Effector CD4-positive, alpha-beta T cell (primary cell): ENCODE results near the gene CACNA1F.
"Not testable (repeated sequence)": the region's sequence is repeated elsewhere in the genome, so short reads cannot be mapped to it uniquely, and the experiment has no call there.

Experiments
- DNase-seq: peaks from one replicate; pipeline ENCODE4 v3.0.0-alpha.2; 2020

CACNA1F gene

DNA sequence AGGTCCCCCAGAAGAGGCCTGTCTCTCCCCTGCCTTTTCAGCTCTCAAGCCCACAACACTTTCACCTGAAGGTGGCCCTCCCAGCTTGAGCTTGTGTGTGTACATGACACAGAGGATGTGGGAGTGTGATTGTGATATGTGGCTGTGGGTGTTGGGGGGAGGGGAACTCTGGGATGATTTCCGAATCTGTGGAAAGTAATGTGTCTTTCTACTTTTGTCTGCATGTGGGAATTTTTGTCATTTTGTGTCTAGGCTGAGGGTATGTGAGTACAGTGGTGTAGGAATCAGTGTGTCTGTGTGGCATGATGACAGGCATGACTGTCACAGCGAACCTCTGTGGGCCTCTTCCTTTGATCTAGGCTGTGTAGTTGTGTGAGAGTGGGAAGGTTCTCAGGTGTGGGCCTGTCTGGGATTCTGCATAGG lies 39.6 kb downstream of the CACNA1F start:
- no peak for DNase-seq

DNA sequence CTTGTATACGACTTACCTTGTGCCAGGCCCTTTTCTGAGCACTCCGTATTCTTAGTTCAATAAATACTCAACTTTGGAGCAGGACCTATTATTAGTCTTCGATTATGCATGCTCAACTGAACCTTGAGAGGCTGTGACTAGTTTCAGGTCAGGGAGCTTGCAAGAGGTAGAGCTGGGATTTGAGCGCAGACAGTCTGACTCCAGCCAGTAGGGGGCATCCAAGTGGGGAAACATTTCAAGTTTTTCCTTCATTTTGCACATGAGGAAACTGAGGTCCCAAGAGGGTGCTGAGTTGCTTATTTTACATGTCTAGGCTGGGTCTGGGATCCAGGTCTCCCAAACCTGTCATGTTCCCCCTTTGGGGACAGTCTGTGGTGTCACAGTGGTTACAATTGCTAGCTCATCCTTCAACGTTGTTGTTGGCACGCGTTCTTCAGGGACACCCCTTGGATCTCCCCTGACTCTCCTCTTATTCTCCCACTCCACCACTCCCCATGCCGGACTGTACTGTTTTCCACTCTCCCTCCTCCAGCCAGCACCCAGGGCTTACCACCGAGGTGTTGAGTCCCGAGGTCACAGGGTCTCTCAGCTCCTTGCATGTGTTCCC lies 40.3 kb downstream of the CACNA1F start:
- no peak for DNase-seq

DNA sequence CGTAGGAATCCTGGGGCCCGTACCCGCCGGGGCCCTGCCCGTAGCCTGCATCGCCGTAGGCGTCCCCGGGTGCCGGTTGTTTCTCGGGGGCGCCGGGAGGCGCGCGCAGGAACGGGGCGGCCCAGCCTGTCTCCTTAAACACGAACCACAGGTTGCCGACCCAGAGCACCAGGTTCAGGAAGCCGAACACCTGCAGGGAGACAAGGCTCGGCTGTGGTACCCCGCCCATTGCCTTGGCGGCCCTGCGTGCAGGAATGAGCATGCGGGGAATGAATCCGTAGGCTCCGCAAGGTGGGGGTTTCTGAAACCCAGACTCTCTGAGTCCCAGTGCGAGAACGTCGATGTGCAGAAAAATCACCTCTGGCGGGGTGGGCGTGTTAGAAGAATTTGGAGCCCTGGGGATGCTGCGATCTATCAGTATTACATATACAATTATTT lies 41.5 kb downstream of the CACNA1F start:
- no peak for DNase-seq

DNA sequence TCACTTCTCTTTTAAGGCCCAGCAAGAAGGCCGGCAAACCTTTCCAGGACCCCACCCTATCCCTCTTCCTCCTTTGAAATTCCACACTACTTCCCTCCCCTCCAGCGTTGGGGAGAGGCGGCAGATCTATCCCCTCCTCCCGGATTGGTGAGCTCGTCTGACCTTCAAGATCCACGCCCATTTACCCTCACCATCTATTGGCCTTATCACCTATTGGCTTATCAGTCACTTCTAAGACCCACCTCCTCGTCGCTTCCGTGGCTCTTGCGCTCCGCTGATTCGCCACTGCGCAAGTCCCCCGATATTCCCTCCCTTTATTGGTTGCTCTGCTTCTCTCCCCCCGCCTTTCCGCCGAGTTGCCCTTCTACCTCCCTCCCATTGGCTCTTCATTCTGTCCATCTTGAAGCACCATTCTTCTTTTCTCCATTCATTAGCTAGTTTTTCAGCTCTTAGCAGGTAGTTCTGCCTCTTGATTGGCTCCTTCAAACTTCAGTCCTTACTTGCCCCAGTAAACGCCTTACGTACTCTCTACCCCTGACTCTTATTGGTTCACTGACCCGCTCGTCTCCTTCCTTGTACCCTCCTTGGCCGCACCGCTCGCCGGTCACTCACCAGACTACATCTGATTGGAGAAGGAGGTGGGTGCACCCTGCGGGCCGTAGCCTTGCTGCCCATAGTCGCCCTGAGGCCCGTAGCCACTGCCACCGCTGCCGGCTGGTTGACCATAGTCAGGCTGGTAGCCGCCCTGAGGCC lies 42.1 kb downstream of the CACNA1F start:
- peak; percentile 74 for DNase-seq

DNA sequence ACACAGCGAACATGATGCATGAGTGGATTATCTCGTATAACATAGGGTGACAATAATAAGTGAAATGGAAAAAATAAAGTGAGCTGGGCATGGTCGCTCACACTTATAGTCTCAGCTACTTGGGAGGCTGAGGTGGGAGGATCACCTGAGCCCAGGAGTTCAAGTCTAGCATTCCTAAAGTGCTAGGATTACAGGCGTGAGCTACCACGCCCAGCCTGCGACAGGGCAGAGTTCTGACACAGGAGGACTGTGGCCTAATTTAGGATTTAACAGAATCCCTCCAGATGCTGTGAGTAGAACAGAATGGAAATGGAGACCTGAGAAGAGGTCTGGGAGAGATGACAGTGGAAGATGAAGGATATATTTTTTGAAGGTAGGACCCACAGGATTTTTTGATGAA lies 43.5 kb downstream of the CACNA1F start:
- no peak for DNase-seq

DNA sequence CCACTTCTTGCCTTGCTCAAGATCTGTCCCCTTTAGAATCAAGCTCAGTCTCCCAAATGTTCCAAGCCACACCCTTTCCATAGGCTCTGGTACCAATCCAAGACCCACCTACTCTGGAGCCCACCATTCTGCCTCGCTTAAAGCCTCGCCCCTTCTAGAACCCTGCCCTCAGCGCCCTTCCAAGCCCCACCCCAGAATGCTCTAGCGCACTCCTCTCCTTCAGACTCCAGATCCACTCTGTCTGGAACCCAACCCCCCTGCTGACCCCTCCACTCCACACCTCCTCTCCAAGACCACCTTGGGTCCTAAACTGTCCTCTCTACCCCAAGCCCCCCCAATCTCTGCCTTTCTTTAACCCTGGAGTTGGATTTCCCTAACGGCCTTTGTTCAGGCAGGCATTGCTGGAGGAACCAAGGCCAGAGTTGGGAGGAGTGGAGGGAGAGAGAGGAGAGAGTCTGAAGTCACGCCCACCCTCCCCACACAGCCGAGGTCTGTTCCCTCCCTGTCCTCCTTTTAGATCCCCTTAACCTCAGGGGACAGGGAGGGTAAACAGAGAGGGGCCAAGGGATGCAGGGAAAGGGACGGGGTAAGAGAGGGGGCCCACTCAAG lies 44.6 kb downstream of the CACNA1F start:
- DNase-seq: no peak

DNA sequence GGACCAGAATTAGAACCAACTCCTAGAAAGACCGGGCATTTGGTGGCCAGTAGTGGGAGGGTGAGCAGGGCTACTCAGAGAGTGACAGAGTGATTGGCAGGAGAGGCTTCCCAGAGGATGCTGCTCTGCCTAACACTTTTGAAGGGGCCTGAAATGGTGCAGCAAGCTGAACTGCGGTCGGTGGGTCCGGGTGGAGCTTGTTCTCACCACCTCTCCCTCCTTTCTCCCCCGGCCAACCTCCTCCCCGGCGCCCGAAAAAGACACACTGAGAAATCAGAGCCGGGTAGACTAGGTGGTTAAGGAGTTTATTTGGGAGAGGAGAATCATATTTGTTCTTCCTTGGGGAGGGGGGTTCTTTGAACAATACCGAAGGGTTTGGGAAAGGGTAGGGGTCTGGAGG lies 45.6 kb downstream of the CACNA1F start:
- no peak for DNase-seq

DNA sequence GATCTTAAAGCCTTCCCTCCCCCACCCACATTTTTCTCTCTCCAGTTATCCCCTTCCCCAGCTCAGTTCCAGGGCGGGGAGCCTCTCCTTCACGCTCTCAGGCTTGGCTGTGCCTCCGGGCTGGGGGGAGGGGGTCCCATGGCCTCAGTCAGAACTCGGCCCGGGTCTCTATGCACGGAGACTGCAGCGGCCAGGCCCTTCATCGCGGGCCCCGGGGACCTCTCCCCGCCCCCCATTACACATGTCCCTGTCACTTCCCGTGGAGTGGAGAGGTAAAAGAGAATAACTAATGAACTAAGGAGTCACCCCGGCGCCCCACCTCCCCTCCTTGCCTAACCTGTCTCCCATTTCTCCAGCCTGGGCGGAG lies 46.1 kb downstream of the CACNA1F start:
- no peak for DNase-seq

DNA sequence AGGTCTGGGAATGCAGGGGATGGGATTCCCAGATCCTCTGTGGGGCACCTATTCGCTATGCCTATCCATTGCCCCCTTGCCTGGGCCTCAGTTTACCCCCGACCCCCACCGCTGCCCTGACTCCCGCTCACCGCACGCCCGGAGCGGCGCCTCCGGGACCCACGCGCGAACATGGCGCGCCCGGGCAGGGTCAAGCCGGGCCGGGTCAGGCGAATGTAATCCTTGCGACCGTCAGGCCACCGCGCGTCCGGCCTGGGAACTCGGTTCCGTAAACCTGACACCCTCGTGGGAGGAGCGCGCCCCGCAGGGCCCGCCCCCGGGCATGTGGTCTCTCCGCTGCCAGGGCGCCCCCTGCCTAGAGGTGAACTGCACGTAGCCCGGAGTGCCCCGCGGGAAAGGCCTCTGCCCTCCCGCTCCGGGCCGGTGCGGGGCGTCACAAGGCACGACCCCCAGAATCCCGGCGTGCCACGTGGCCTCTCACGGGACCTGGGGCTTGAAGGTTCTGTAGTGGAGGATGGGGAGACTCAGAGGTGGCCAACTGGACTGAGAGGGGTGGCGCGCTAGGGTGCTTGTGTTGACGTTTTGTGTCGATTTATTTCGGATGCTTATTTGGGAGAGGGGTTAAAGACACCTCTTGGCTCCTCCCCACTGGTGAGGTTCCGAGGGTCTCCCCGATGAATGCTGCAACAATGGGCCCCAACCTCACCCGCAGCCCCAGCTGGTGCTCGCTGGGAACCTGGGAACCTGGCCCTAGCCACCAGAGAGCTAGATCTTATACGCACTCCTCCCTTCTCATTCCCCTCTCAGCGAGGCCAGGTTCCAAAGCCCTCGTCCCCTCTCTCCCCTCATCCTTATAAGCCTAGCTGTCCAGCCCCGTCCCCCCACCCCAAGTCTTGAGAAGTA lies 46.8 kb downstream of the CACNA1F start, which contains the start of gene PRICKLE3:
TSS of gene PRICKLE3 (minus strand) at position 249 of the 903 bp plus-strand sequence. CDS start at position 173, 76 bp downstream.
- peak; percentile 60 for DNase-seq

DNA sequence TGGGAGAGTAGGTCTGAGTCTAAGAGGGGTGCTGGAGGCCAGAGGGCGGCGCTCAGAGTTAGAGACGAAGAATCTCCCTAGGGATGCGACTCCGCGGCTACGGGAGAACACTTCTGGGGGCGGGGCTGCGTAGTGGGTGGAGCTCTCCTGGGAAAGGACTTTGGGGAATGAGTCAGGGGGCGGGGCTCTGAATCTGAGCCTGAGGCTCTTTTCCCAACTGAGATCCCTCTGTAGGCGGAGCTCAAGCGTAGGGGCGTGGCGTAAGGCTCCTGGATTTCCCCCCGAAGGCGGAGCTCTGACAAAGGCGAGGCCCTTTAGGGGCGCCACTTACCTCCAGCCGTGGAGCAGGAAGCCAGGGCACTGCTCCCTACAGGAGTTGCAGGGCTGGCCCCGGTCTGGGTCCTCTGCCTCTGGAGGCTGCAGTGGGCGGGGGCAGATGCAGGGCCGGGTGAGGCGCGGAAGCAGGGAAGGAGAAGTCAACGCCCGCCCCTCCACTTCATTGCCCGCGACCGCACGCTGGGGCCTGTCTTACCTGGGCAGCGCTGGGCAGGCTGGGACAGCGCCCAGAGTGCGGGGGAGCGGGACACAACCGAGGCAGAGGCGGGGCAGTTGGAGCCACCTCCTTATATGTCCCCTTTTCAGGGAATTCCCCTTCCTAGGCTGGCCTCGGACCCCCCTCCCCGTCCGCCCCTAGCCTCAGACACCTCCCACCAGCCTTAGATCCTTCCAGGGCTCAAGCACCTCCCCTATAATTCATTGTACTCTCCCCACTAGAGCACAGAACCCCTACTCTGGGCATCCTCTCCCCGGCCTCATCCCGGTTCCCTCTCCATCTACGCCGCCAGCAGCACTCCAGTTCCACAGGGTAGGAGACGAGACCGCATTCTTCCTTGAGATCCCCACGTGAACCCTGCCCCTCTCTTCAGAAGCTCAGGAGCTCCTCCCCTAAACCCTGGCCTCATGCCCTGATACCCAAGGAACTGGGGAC lies 48.6 kb downstream of the CACNA1F start:
- DNase-seq: no peak

DNA sequence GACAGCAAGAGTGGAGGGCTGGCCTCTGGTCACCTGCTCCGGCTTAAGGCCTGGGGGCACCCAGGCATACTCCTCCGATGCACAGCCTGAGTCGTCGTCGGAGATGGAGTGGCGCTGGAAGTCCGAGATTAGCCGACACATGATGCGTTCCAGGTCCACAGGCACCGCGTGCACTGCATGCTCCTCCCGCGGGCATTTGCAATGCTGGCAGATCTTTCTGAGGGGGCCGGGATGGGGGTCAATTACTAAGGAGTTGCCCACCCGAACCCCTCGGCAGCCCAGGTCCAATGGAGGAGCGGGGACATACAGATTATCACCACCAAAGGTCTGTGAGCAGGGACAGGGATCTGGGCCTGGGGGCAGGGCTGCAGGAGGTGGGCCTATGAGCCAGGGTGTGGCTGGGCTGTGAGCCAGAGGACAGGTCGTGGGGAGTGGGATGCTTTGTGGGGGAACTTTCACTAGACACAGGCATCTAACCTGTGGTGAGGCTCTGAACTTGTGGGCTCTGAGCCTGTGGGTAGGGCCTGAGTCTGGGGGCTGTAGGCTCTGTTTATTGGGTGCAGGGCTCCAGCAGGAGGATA lies 49.3 kb downstream of the CACNA1F start:
- DNase-seq: no peak

DNA sequence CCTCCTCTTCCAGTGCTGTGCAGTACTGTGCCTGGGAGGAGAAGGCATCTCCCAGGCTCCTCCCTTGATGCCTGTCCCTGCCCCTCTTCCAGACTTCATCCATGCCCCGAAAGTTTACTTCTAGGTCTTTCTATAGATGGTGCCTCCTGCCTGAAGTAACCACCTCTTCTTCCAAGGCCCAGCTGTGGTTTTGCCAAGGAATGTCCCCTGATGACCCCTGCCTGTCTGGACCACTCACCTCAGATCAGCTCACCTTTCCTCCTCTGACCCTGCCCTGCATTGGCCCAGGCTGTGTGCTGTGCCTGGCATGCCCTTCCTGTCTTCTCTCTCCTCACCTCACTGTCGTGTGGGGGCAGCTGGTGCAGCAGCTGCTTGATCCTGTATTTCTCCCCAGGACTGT lies 53.8 kb downstream of the CACNA1F start:
- no peak for DNase-seq

DNA sequence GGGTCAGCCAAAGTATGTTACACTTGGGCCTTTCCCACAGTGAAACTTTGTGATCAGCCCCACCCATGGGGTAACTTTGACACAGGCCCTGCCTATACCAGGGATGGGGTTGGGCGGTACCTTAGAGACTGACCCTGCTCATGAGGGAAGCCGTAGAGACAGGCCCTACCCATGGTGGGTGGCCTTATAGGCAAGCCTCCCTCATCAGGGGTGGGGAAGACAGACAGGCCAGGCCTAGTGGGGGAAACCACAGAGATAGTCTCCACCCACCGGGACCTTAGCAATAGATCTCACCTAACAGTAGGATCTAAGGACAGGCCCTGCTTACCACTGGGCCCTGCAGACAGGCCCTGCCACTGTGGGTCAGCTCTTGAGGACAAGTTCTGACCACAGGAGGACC lies 54.6 kb downstream of the CACNA1F start:
- DNase-seq: no peak

DNA sequence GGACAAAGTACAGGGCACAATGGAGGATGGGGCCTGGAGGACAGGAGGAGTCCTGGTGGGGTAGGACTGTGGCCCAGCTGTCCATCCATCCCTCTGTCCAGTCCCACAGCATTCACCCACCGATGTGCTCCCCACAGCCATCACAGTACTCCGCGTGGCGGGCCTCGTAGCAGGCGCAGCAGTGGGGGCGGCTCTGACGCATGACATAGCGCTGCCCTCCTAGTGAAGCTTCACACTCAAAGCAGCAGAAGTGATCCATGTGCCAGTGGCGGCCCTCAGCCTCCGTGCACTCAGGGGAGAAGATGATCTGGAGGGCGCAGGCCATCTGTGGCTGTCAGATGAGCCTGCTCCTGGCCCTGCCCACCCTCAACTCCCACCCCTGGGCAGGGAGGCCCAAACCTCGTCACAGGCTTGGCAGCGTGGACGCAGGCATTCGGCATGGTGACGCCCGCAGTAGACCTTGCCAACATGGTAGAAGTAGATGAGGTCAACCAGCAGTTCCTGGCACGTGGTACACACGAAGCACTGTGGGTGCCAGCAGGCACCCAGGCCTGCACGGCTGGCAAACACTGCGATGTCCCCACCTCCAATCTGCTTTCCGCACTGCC lies 55.2 kb downstream of the CACNA1F start:
- DNase-seq: no peak

DNA sequence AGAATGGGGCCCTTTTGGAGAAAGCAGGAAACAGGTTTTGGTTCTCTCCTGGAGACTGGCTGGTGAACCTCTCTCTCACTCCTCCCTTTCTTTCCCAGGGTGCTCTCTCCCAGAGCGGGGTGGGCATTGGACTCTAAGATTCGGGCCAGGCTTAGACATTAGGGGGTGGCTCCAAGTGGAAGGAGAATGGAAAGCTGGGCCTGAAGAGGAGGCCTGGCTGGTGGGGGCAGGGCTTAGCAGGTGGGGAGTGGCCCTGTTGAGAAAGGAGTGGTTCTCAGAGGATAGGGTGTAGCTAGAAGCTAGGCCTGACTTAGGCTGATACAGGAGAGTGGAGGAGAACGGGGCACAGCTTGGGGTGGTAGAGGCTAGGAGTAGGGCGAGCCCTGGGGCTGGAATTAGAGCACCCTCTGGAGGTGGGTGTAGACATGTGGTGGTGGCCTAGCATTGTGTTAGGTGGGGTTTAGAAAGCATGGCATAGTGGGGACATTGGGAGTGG lies 55.8 kb downstream of the CACNA1F start:
- DNase-seq: no peak

DNA sequence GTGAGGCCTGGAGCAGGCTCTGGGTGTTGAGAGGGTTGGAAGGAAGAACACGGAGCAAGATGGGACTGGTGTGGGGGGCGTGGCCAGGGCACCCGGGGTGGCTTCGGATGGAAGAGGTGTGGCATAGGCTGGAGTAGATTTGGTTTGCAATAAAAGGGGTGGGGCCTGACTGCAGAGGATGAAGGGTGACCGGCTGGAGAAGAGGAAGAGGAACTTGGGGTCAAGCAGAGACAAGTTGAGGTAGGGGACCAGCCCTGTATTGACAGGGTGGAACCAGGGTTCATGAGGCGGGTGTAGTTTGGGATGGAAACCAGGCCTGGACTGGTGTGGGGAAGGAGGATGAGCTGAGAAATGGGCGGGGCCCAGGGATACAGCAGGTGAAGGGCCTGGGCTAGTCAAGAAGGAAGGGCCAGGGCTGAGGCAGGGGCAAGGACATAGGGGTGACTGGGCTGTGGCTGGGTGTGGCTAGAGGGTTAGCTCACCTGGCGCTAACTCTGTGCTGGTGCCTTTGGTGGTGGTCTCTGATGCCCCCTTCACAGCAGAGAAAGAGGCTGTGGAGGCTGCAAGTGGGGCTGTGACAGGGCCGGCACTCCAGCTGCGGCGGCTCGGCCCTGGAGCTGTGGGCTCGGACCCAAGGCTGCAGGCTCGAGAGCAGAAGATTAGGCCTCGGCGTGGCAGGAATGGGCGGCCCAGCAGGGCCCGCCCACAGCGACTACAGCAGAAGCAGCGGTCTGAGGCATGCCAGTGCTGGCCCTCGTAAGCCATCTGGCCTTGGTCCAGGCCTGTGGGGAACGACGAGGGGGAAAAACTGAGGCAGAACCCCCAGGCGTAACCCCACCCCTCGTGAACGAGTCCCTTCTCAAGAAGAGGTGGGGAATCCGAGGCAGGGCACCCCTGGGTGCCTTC lies 56.5 kb downstream of the CACNA1F start:
- no peak for DNase-seq

DNA sequence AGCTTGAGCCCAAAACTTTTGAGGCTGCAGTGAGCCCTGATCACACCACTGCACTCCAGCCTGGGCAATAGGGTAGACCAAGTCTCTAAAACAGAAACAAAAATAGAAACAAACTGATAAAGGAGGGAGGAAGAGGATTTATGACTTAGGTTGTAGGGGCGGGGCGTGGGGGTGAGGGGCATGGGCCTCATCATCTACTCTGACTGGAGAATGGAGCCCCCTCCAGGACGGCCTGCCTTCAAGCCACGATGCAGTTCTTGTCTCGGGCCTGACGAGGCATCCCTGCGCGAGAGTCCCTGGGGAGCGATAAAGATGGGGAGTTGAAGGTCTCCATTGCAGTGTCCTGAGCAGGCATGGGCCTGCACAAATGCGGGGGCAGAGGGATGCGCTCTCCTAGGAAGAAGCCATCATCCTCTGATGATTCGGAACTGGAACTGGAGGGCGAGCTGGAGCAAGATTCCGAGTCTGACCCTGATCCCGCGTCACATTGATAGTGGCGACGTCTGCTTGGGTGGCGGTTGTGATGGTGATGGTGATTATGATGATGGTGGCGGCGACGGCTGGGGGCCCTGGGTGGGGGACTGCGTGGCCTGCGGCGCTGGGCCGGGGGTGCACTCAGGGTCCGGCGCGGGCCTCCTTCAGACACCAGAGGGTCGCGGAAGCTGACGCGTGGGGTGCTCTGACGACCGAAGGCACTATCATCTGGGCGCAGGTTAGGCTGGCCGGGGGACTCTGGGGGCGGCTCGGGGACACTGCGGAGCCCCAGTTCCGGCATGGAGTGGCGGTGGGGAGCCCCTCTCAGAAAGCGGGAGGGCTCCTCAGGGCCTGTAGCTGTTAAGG lies 57.5 kb downstream of the CACNA1F start:
- no peak for DNase-seq

DNA sequence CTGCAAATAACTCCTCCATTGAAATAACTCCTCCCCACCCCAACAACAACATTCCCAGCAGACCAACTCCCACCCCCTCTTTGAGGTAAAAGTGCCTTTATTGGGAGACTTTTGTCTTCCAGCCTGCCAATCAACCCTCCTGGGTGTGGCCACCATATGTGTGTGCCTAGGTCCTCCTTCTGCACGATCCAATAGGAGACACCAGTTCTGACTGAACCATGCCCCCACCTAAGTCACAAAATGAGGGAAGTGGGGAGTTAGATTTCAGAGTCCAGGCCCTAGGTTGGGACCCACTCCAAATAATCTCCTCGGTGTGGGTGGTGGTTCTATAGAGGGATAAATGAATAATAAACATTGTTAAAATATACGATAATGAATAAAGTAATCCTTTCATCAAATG lies 58.4 kb downstream of the CACNA1F start:
- no peak for DNase-seq

DNA sequence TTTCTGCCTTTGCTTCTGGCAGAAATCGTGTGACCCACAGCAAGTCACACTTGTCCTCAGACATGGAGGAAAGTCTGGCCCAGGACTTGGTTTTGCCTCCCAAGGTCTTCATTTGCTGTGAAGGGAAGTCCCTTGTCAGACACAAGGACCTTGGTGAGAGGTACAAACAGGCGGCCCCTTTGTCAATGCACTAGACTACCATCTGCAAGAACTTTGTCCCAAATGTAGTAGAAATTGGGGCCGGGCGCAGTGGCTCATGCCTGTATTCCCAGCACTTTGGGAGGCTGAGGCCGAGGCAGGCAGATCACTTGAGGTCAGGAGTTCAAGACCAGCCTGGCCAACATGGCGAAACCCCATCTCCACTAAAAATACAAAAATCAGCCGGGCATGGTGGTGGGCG lies 59.6 kb downstream of the CACNA1F start:
- not testable (repeated sequence) for DNase-seq
